ENCODE measurements around the gene DGKI. TPM values are rescaled to one million over a fixed set of nuclear protein-coding genes. Genes with fewer than 3 reads are reported as not detected.

The DGKI gene
- total and polyA plus RNA-seq, 2 experiments from 2014 or later: 0.16 to 1.0 TPM

- TF ChIP-seq EZH2phosphoT487 (IDR thresholded peaks at IDR 0.05; ENCODE audit: unreplicated experiment) (no peak), POLR2AphosphoS5 (IDR thresholded peaks at IDR 0.05; ENCODE audit: low read depth) (no peak), ZNF331 (CRISPR knock-in tag; IDR thresholded peaks at IDR 0.05; ENCODE audit: low read depth) (no peak), STAT1 (IDR thresholded peaks at IDR 0.05; ENCODE audit: unreplicated experiment) (no peak), CREB1 (CRISPR knock-in tag; IDR thresholded peaks at IDR 0.05; ENCODE audit: low read depth) (no peak), ETS1 (IDR thresholded peaks at IDR 0.05) (no peak)
- TF ChIP-seq, protein P1, sequence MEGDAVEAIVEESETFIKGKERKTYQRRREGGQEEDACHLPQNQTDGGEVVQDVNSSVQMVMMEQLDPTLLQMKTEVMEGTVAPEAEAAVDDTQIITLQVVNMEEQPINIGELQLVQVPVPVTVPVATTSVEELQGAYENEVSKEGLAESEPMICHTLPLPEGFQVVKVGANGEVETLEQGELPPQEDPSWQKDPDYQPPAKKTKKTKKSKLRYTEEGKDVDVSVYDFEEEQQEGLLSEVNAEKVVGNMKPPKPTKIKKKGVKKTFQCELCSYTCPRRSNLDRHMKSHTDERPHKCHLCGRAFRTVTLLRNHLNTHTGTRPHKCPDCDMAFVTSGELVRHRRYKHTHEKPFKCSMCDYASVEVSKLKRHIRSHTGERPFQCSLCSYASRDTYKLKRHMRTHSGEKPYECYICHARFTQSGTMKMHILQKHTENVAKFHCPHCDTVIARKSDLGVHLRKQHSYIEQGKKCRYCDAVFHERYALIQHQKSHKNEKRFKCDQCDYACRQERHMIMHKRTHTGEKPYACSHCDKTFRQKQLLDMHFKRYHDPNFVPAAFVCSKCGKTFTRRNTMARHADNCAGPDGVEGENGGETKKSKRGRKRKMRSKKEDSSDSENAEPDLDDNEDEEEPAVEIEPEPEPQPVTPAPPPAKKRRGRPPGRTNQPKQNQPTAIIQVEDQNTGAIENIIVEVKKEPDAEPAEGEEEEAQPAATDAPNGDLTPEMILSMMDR (conservative IDR thresholded peaks at IDR 0.05; ENCODE audit: low read depth in 2 of 2): no peak
Measured at GRCh38 chr7:137772316-137772715, 74.5 kb downstream of the DGKI start (continued).

DNA sequence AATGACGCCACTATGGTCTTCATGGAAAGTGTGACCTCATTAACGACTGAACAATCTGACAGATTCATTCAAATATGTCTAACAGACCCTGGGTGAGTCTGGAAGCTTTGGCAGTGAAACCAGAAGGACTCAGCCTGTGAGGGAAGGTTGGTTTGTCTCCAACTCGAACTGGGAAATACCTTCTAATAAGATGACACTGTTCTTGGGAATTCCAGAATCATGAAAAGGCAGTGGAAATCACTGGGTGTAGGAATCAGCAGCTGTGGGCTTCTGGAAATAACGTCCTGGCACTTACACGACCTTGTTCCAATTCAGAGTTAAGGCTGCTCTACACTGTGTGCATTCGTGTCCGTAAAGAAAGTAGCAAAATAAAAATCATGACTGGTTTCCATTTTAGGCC lies 75.1 kb downstream of the DGKI start:
- H3K4me2 ChIP-seq: no peak overlapping the region
- TF ChIP-seq, protein P2, sequence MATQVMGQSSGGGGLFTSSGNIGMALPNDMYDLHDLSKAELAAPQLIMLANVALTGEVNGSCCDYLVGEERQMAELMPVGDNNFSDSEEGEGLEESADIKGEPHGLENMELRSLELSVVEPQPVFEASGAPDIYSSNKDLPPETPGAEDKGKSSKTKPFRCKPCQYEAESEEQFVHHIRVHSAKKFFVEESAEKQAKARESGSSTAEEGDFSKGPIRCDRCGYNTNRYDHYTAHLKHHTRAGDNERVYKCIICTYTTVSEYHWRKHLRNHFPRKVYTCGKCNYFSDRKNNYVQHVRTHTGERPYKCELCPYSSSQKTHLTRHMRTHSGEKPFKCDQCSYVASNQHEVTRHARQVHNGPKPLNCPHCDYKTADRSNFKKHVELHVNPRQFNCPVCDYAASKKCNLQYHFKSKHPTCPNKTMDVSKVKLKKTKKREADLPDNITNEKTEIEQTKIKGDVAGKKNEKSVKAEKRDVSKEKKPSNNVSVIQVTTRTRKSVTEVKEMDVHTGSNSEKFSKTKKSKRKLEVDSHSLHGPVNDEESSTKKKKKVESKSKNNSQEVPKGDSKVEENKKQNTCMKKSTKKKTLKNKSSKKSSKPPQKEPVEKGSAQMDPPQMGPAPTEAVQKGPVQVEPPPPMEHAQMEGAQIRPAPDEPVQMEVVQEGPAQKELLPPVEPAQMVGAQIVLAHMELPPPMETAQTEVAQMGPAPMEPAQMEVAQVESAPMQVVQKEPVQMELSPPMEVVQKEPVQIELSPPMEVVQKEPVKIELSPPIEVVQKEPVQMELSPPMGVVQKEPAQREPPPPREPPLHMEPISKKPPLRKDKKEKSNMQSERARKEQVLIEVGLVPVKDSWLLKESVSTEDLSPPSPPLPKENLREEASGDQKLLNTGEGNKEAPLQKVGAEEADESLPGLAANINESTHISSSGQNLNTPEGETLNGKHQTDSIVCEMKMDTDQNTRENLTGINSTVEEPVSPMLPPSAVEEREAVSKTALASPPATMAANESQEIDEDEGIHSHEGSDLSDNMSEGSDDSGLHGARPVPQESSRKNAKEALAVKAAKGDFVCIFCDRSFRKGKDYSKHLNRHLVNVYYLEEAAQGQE (IDR thresholded peaks at IDR 0.05; ENCODE audit: unreplicated experiment): no peak
- no peak for TF ChIP-seq JUNB (IDR thresholded peaks at IDR 0.05; ENCODE audit: unreplicated experiment)
- no peak for TF ChIP-seq ZNF114 (CRISPR knock-in tag; IDR thresholded peaks at IDR 0.05)
- no peak for TF ChIP-seq EZH2 (IDR thresholded peaks at IDR 0.05; ENCODE audit: low read depth, unreplicated experiment)
- TF ChIP-seq EZH2phosphoT487 (IDR thresholded peaks at IDR 0.05; ENCODE audit: unreplicated experiment): no peak
- no peak for TF ChIP-seq ETS1 (IDR thresholded peaks at IDR 0.05)
- no peak for TF ChIP-seq ZNF331 (CRISPR knock-in tag; IDR thresholded peaks at IDR 0.05; ENCODE audit: low read depth)
- TF ChIP-seq, protein P3, sequence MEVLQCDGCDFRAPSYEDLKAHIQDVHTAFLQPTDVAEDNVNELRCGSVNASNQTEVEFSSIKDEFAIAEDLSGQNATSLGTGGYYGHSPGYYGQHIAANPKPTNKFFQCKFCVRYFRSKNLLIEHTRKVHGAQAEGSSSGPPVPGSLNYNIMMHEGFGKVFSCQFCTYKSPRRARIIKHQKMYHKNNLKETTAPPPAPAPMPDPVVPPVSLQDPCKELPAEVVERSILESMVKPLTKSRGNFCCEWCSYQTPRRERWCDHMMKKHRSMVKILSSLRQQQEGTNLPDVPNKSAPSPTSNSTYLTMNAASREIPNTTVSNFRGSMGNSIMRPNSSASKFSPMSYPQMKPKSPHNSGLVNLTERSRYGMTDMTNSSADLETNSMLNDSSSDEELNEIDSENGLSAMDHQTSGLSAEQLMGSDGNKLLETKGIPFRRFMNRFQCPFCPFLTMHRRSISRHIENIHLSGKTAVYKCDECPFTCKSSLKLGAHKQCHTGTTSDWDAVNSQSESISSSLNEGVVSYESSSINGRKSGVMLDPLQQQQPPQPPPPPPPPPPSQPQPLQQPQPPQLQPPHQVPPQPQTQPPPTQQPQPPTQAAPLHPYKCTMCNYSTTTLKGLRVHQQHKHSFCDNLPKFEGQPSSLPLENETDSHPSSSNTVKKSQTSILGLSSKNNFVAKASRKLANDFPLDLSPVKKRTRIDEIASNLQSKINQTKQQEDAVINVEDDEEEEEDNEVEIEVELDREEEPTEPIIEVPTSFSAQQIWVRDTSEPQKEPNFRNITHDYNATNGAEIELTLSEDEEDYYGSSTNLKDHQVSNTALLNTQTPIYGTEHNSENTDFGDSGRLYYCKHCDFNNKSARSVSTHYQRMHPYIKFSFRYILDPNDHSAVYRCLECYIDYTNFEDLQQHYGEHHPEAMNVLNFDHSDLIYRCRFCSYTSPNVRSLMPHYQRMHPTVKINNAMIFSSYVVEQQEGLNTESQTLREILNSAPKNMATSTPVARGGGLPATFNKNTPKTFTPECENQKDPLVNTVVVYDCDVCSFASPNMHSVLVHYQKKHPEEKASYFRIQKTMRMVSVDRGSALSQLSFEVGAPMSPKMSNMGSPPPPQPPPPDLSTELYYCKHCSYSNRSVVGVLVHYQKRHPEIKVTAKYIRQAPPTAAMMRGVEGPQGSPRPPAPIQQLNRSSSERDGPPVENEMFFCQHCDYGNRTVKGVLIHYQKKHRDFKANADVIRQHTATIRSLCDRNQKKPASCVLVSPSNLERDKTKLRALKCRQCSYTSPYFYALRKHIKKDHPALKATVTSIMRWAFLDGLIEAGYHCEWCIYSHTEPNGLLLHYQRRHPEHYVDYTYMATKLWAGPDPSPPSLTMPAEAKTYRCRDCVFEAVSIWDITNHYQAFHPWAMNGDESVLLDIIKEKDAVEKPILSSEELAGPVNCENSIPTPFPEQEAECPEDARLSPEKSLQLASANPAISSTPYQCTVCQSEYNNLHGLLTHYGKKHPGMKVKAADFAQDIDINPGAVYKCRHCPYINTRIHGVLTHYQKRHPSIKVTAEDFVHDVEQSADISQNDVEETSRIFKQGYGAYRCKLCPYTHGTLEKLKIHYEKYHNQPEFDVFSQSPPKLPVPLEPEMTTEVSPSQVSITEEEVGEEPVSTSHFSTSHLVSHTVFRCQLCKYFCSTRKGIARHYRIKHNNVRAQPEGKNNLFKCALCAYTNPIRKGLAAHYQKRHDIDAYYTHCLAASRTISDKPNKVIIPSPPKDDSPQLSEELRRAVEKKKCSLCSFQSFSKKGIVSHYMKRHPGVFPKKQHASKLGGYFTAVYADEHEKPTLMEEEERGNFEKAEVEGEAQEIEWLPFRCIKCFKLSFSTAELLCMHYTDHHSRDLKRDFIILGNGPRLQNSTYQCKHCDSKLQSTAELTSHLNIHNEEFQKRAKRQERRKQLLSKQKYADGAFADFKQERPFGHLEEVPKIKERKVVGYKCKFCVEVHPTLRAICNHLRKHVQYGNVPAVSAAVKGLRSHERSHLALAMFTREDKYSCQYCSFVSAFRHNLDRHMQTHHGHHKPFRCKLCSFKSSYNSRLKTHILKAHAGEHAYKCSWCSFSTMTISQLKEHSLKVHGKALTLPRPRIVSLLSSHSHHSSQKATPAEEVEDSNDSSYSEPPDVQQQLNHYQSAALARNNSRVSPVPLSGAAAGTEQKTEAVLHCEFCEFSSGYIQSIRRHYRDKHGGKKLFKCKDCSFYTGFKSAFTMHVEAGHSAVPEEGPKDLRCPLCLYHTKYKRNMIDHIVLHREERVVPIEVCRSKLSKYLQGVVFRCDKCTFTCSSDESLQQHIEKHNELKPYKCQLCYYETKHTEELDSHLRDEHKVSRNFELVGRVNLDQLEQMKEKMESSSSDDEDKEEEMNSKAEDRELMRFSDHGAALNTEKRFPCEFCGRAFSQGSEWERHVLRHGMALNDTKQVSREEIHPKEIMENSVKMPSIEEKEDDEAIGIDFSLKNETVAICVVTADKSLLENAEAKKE (CRISPR knock-in tag; IDR thresholded peaks at IDR 0.05): no peak

More for the DNA sequence above, 75.1 kb downstream of the DGKI start:
- Histone ChIP-seq H3K4me1 (ENCODE audit: insufficient read depth) (peaks cover 13% of the 10 kb centered on the region; the same call in 1 of the 2 replicates), H3F3A (replicated peaks; ENCODE audit: low read depth) (no peaks in the 10 kb centered on the region), H3K27ac (ENCODE audit: low read depth) (no peak overlapping the region), H2AFZ (no peak overlapping the region), H3K4me3 (no peak overlapping the region), H3K36me3 (ENCODE audit: insufficient read depth) (no peaks in the 10 kb centered on the region), H3K9me2 (ENCODE audit: insufficient read depth) (no peaks in the 10 kb centered on the region), H4K20me1 (replicated peaks; ENCODE audit: insufficient read depth) (no peaks in the 10 kb centered on the region), H3K79me2 (replicated peaks; ENCODE audit: insufficient read depth) (no peaks in the 10 kb centered on the region), H3K27me3 (ENCODE audit: insufficient read depth) (no peaks in the 10 kb centered on the region)
- ATAC-seq (no peak), DNase-seq (ENCODE audit: low spot score) (no peak)
- Mint-ChIP-seq H3K36me3 (ENCODE audit: low read depth) (no peaks in the 10 kb centered on the region), H3K27ac (no peak overlapping the region), H3K27me3 (ENCODE audit: insufficient read depth, low read depth, poor library complexity) (peaks cover 2% of the 10 kb centered on the region), H3K9me3 (no peaks in the 10 kb centered on the region), H3K4me3 (no peak overlapping the region), H3K4me1 (peaks cover 19% of the 10 kb centered on the region)

Data from GM23338 (cell line).